ENCODE data around the gene WASL. TPM values are rescaled to one million over a fixed set of nuclear protein-coding genes. Genes with fewer than 3 reads are reported as not detected.

WASL gene
- total and polyA plus RNA-seq, 10 of the 15 experiments (the other 5 are each of a cell fraction or from before 2014, with no cell fraction given): 2.0 to 6.4 (median 3.5) TPM

GRCh38 chr7:123657304-123657685, 91.5 kb downstream of the WASL start:
- BruUV-seq (replicated peaks): no TSS peak
- SMC1A ChIA-PET (ENCODE audit: uncharacterized antibody, unreplicated experiment): interaction anchor here (0.6 kb wide), 1 partner anchor 140 kb away, joined by 3 read pairs; no protein-coding TSS in a partner anchor
- TF ChIP-seq TBL1XR1 (IDR thresholded peaks at IDR 0.05; ENCODE audit: low read depth, low read length) (no peak), SP1 (IDR thresholded peaks at IDR 0.05; ENCODE audit: low read depth, low read length) (no peak), NRF1 (conservative IDR thresholded peaks at IDR 0.05; ENCODE audit: low read depth, low read length) (no peak), POLR2A (IDR thresholded peaks at IDR 0.05; ENCODE audit: low read depth, low read length) (no peak), CREM (IDR thresholded peaks at IDR 0.05; ENCODE audit: low read depth) (no peak), ATF7 (IDR thresholded peaks at IDR 0.05; ENCODE audit: low read depth) (no peak), RAD51 (IDR thresholded peaks at IDR 0.05) (no peak), HDAC2 (IDR thresholded peaks at IDR 0.05) (no peak), ZNF622 (IDR thresholded peaks at IDR 0.05) (no peak), JUNB (IDR thresholded peaks at IDR 0.05) (no peak), FOXK2 (IDR thresholded peaks at IDR 0.05) (no peak), SREBF2 (IDR thresholded peaks at IDR 0.05; ENCODE audit: low read length) (no peak), EED (IDR thresholded peaks at IDR 0.05; ENCODE audit: low read depth) (no peak), EZH2 (IDR thresholded peaks at IDR 0.05; ENCODE audit: borderline replicate concordance, control insufficient read depth, low read depth, low read length) (no peak), SIN3A (IDR thresholded peaks at IDR 0.05; ENCODE audit: low read depth, low read length) (no peak), BHLHE40 (IDR thresholded peaks at IDR 0.05; ENCODE audit: borderline replicate concordance in 1 of 2, low read depth in 2 of 2, low read length in 1 of 2) (no peak)
- TF ChIP-seq, protein P1, sequence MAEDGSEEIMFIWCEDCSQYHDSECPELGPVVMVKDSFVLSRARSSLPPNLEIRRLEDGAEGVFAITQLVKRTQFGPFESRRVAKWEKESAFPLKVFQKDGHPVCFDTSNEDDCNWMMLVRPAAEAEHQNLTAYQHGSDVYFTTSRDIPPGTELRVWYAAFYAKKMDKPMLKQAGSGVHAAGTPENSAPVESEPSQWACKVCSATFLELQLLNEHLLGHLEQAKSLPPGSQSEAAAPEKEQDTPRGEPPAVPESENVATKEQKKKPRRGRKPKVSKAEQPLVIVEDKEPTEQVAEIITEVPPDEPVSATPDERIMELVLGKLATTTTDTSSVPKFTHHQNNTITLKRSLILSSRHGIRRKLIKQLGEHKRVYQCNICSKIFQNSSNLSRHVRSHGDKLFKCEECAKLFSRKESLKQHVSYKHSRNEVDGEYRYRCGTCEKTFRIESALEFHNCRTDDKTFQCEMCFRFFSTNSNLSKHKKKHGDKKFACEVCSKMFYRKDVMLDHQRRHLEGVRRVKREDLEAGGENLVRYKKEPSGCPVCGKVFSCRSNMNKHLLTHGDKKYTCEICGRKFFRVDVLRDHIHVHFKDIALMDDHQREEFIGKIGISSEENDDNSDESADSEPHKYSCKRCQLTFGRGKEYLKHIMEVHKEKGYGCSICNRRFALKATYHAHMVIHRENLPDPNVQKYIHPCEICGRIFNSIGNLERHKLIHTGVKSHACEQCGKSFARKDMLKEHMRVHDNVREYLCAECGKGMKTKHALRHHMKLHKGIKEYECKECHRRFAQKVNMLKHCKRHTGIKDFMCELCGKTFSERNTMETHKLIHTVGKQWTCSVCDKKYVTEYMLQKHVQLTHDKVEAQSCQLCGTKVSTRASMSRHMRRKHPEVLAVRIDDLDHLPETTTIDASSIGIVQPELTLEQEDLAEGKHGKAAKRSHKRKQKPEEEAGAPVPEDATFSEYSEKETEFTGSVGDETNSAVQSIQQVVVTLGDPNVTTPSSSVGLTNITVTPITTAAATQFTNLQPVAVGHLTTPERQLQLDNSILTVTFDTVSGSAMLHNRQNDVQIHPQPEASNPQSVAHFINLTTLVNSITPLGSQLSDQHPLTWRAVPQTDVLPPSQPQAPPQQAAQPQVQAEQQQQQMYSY (CRISPR knock-in tag; IDR thresholded peaks at IDR 0.05): no peak
- TF ChIP-seq, protein P2, sequence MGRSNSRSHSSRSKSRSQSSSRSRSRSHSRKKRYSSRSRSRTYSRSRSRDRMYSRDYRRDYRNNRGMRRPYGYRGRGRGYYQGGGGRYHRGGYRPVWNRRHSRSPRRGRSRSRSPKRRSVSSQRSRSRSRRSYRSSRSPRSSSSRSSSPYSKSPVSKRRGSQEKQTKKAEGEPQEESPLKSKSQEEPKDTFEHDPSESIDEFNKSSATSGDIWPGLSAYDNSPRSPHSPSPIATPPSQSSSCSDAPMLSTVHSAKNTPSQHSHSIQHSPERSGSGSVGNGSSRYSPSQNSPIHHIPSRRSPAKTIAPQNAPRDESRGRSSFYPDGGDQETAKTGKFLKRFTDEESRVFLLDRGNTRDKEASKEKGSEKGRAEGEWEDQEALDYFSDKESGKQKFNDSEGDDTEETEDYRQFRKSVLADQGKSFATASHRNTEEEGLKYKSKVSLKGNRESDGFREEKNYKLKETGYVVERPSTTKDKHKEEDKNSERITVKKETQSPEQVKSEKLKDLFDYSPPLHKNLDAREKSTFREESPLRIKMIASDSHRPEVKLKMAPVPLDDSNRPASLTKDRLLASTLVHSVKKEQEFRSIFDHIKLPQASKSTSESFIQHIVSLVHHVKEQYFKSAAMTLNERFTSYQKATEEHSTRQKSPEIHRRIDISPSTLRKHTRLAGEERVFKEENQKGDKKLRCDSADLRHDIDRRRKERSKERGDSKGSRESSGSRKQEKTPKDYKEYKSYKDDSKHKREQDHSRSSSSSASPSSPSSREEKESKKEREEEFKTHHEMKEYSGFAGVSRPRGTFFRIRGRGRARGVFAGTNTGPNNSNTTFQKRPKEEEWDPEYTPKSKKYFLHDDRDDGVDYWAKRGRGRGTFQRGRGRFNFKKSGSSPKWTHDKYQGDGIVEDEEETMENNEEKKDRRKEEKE (IDR thresholded peaks at IDR 0.05): no peak
- TF ChIP-seq, protein P3, sequence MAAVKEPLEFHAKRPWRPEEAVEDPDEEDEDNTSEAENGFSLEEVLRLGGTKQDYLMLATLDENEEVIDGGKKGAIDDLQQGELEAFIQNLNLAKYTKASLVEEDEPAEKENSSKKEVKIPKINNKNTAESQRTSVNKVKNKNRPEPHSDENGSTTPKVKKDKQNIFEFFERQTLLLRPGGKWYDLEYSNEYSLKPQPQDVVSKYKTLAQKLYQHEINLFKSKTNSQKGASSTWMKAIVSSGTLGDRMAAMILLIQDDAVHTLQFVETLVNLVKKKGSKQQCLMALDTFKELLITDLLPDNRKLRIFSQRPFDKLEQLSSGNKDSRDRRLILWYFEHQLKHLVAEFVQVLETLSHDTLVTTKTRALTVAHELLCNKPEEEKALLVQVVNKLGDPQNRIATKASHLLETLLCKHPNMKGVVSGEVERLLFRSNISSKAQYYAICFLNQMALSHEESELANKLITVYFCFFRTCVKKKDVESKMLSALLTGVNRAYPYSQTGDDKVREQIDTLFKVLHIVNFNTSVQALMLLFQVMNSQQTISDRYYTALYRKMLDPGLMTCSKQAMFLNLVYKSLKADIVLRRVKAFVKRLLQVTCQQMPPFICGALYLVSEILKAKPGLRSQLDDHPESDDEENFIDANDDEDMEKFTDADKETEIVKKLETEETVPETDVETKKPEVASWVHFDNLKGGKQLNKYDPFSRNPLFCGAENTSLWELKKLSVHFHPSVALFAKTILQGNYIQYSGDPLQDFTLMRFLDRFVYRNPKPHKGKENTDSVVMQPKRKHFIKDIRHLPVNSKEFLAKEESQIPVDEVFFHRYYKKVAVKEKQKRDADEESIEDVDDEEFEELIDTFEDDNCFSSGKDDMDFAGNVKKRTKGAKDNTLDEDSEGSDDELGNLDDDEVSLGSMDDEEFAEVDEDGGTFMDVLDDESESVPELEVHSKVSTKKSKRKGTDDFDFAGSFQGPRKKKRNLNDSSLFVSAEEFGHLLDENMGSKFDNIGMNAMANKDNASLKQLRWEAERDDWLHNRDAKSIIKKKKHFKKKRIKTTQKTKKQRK (IDR thresholded peaks at IDR 0.05; ENCODE audit: low read depth, low read length): no peak

More at GRCh38 chr7:123657304-123657685, 91.5 kb downstream of the WASL start:
- Histone ChIP-seq H3K79me2 (ENCODE audit: control insufficient read depth, insufficient read depth, low read length) (no peaks in the 10 kb centered on the region), H3K4me3 (no peak overlapping the region), H3K4me2 (ENCODE audit: control insufficient read depth, insufficient read depth) (no peak overlapping the region), H4K20me1 (ENCODE audit: control insufficient read depth, insufficient read depth) (no peaks in the 10 kb centered on the region), H3K27ac (ENCODE audit: control insufficient read depth, insufficient read depth) (no peak overlapping the region), H3K4me1 (ENCODE audit: control insufficient read depth, insufficient read depth, low read length) (no peaks in the 10 kb centered on the region), H2AFZ (ENCODE audit: control insufficient read depth, low read depth, low read length) (no peak overlapping the region), H3K36me3 (ENCODE audit: control insufficient read depth in 2 of 2, insufficient read depth in 2 of 2, low read length in 1 of 2) (no peaks in the 10 kb centered on the region), H3K9ac (ENCODE audit: control insufficient read depth, insufficient read depth, low read length) (no peak overlapping the region), H3K27me3 (replicated peaks in 1 of 2; ENCODE audit: control insufficient read depth in 2 of 2, insufficient read depth in 2 of 2, low read length in 1 of 2) (no peaks in the 10 kb centered on the region; a peak in 1 of 4 replicates), H3K9me3 (replicated peaks; ENCODE audit: control insufficient read depth, insufficient read depth, low read length) (no peaks in the 10 kb centered on the region)
- ChIA-PET POLR2A (no interaction called here), RAD21 (ENCODE audit: unreplicated experiment) (no interaction called here), CTCF (no interaction called here)
- DNase-seq (ENCODE audit: low read depth, low spot score): no peak
- FAIRE-seq: no peak
- no peak for ATAC-seq
- intact Hi-C loops (cut with micrococcal nuclease; ENCODE audit: unreplicated experiment): no loop called here
- 17% methylated on average over 1 of the region's 1 CpG for WGBS (ENCODE audit: insufficient coverage, insufficient replicate concordance, low lambda C conversion rate, missing lambda C conversion rate)
- in situ Hi-C loops (cut with MboI): no loop called here
